Muscle of leg (tissue), 11 donors: ENCODE data around the gene ZMAT5. TPM values are rescaled to one million over a fixed set of nuclear protein-coding genes. Genes with fewer than 3 reads are reported as not detected.

ENCODE experiments used
- DNase-seq: peaks from one replicate; pipeline ENCODE4 v3.0.0; 2013
- H3K27ac ChIP-seq: one replicate; pipeline ENCODE4 v1.5.1; 2013; ENCODE audit warnings: mild to moderate bottlenecking, low read length, control low read depth
- H3K27me3 ChIP-seq: one replicate; pipeline ENCODE4 v1.6.1; 2013; ENCODE audit warnings: low read length; ENCODE audit not compliant: control insufficient read depth, insufficient read depth
- H3K36me3 ChIP-seq: one replicate; pipeline ENCODE4 v1.6.1; 2013; ENCODE audit warnings: low read length; ENCODE audit not compliant: control insufficient read depth, insufficient read depth
- H3K4me1 ChIP-seq: one replicate; pipeline ENCODE4 v1.6.1; 2013; ENCODE audit warnings: low read length; ENCODE audit not compliant: control insufficient read depth, insufficient read depth
- H3K4me3 ChIP-seq: one replicate; pipeline ENCODE4 v1.5.1; 2013; ENCODE audit warnings: low read length, control low read depth
- H3K9me3 ChIP-seq: replicated peaks from 2 replicates; pipeline ENCODE4 v1.6.1; 2013; ENCODE audit warnings: low read depth, low read length; ENCODE audit not compliant: control insufficient read depth
- WGBS: methylation state at CpG from one replicate; pipeline ENCODE4 v1.1.5; 2013; ENCODE audit warnings: missing lambda C conversion rate; ENCODE audit not compliant: insufficient coverage; 5-methylcytosine and 5-hydroxymethylcytosine counted together
- polyA plus RNA-seq, 8 donors: library from polyadenylated mRNA; unstranded; fragments of 120-200 nt; gene quantifications; one replicate each; pipeline versions ENCODE4 v1.2.1 to v1.2.3, GENCODE V29; 2013; ENCODE audit warnings: inconsistent platforms in 1 of 8, low replicate concordance in 1 of 8; ENCODE audit not compliant: insufficient read length in 8 of 8, insufficient read depth in 1 of 8
- total RNA-seq: library from RNA; stranded (reverse); fragments of 120-200 nt; gene quantifications from one replicate; pipeline ENCODE4 v1.2.4, GENCODE V29; 2013

The ZMAT5 gene
- total and polyA plus RNA-seq, 9 donors = 15.4 to 23.5 (median 18.4) TPM

DNA sequence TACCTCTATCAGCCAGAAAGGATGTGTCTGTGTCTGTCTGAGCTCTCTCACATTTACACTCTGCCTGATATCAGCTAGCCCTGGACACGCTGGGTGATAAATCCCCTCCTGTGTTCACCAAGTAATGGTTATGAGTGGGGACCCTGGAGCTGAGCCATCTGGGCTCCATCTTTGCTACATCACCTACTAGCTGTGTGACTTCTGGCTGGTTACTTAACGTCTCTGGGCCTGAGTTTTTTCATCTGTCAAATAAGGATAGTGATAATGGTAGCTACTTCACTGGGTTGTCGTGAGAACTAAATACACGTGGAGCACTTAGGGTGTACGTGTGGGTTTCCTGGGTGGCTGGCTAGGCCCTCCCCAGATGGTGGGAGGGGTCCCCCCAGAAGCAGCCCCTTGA lies 23.3 kb upstream of the ZMAT5 start:
- H3K36me3 ChIP-seq = peaks cover 58% of the 10 kb centered on the region
- no peak overlapping the region for H3K27ac ChIP-seq
- 81% methylated on average over 3 of the region's 5 CpGs for WGBS
- H3K9me3 ChIP-seq = no peaks in the 10 kb centered on the region
- no peaks in the 10 kb centered on the region for H3K27me3 ChIP-seq
- no peaks in the 10 kb centered on the region for H3K4me1 ChIP-seq
- no peak for DNase-seq
- H3K4me3 ChIP-seq = no peak overlapping the region

DNA sequence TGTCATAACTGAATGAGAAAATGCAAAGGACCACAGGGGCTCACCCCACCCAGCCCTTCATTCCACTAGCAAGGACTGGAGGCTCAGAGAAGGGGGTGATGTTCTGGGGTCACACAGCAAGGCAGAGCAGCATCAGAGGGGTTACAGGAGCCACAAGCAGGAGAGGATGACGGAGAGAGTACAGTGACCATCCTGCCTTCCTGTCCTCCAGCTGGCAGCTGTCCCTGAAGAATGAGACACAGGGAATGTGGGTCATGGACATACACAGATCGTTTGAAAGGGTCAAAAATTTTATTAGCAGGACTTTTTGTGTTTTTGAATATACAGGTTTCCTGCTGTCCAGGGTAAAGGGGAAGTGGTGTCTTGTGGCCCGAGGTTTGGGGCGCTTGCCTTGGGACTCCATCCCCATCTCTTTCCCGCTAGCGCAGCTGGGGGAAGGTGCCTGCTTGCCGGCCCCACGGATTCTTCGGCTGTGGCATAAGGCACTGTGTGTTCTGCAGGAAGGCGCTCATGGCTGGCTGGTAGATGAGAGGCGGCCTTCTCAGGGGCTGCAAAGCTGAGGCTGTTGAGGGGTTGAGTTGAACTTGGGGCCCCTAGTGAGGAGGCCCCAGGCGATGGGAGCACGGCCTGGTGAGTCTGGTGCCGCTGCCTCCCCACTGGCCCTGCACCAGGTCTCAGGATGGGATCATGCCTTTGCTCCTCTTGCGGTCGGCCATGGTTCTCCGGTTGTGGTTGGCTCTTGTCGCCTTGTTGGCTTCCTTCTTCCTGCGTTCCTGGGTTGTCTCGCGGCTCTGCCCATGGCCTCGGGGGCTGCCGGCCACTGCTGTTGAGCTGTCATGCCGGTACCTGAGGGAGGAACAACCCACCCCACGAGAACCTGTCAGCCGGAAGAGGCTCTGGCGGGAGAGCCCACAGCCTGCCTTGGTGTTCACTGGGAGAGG lies 21.8 kb upstream of the ZMAT5 start:
- H3K4me1 ChIP-seq = no peaks in the 10 kb centered on the region
- H3K36me3 ChIP-seq = peaks cover 58% of the 10 kb centered on the region
- 88% methylated on average over 24 of the region's 27 CpGs for WGBS

DNA sequence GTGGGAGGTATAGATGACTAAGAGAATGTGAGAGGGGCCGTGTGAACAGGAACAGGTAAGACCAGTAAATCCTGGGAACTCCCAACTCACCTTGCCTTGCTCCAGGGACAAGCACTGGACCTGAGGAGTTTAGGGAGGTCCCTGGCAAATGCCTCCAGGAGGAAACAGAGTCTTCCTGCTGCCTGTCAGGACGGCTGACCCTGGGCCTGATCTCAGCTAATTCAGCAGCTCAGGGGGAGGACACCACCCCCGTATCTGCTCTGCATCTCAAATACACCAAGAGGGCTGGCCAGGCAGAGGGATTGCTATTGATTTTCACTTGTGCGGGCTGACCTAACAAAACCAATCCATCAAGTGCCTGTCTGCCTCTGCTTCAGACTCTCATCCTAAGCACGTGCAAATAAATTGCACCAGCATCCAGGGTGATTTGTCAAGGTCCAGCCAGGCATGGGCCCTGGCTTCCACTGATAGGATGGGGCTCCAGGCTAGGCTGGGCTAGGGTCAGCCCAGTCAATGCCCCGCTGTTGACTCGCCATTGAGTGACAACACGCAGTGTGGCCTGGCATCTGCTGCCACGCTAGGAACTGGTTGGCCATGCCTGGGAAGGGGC lies 20.7 kb upstream of the ZMAT5 start:
- Histone ChIP-seq H3K9me3 (no peaks in the 10 kb centered on the region), H3K4me3 (no peak overlapping the region), H3K27ac (no peak overlapping the region), H3K36me3 (peaks cover 47% of the 10 kb centered on the region), H3K4me1 (peaks cover 1% of the 10 kb centered on the region), H3K27me3 (no peaks in the 10 kb centered on the region)
- 72% methylated on average over 7 of the region's 9 CpGs for WGBS
- no peak for DNase-seq

More for the DNA sequence above, 21.8 kb upstream of the ZMAT5 start:
- Histone ChIP-seq H3K27me3 (no peaks in the 10 kb centered on the region), H3K9me3 (no peaks in the 10 kb centered on the region), H3K27ac (no peak overlapping the region), H3K4me3 (no peak overlapping the region)
- DNase-seq = no peak

DNA sequence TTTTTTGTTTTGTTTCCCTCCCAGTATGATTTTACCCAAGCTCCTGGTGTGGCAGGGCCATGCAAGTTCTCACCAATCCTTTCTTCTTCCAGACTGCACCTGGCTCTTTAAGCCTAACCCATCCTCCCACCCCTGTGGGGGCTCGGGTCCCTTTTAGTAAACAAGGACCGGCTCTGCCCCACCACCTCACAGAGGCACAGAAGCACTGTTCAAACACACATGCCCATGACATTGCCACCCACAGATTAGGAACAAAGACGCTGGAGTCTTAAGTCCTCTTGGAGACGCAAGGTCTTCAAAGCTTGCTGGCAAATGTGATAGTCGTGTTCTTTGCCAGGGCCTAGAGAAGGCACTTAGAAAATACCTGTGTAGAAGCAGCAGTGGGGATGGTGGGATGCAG lies 19.2 kb upstream of the ZMAT5 start:
- Histone ChIP-seq H3K4me3 (no peak overlapping the region), H3K27ac (no peak overlapping the region), H3K36me3 (peaks cover 36% of the 10 kb centered on the region), H3K9me3 (no peaks in the 10 kb centered on the region), H3K27me3 (no peaks in the 10 kb centered on the region), H3K4me1 (peaks cover 14% of the 10 kb centered on the region)
- 34% methylated on average over 4 of the region's 5 CpGs for WGBS
- no peak for DNase-seq

DNA sequence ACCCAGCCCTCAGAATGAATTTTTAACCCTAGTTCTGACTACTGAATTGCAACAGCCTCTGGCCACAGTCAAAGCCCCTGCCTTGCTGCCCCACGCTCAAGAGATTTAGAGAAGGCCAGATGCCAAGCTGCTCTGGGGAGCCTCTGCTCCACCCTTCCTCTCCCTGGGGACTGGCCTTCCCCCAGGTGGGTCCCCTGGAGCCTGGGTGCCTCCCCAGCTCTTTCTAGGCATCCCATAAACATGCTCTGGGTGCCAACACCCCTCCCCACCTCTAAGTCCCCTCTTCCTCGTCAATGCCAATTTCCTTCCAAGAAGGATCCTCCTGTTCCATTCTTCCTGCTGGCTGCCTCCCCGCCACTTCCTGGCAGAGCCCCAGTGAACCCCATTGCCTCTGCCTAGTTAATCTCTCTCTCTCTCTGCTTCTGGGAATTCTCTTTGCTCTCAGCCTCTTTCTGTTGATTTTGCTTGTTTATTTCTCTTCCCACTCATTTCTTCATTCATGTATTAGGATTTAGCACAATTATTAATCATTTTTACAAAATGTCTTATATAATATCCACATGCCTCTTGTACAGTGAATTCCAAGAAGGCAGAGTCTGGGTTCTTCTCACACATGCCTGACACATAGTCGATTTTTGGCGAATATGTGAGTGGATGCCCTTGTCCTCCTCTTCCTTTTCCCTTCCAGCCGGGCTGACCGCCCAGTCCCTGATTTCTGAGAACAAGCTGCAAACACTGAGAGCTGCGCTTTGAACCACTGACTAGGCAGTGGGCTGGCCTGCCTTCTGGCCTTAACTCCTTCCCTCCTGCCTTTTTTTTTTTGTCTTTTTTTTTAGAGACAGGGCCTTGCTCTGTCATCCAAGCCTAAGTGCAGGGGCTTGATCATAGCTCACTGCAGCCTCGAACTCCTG lies 17.9 kb upstream of the ZMAT5 start:
- H3K36me3 ChIP-seq = peaks cover 23% of the 10 kb centered on the region
- peak; percentile 83 for DNase-seq
- no peaks in the 10 kb centered on the region for H3K27me3 ChIP-seq
- 15% methylated on average over 8 of the region's 9 CpGs for WGBS
- H3K4me3 ChIP-seq = no peak overlapping the region
- H3K27ac ChIP-seq = no peak overlapping the region
- H3K4me1 ChIP-seq = peaks cover 20% of the 10 kb centered on the region
- H3K9me3 ChIP-seq = no peaks in the 10 kb centered on the region

DNA sequence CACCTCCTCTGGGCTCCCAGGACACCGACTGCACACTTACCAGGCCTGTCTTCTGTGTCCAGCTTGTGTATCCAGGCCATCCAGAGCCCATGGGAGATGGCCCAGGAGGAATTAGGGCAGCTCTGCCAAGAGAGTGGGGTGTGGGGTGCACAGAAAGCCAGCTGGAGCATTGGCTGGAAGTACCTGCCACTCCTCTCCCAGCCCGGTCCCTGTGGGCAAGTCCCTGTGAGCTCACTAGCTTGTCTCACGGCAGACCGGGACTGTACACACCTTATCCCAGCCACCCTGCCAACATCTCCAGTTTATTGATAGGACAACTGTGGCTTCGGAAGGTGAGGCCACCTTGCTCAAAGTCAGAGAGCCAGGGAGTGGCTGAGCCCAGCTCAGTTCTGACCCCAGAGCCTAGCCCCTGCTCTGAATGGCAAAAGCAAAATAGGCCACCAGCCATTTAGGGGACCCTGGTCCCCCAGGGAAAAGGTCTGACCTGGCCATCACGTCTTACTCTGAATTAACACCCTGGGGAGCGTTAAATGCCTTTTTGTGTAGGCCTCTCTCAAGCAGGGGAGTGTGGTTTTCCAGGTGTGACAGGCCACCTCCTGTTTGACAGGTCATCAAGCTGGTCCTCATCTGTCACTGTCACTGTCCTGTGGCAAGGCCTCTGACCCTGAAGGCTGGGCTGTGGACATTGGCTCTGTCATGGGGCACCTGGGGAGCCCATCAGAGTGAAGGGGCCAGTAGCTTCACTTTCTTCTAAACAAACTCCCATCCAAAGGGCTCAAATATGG lies 15.4 kb upstream of the ZMAT5 start:
- Histone ChIP-seq H3K27ac (no peak overlapping the region), H3K4me3 (no peak overlapping the region), H3K4me1 (peaks cover 26% of the 10 kb centered on the region), H3K9me3 (no peaks in the 10 kb centered on the region), H3K36me3 (peaks cover 1% of the 10 kb centered on the region), H3K27me3 (no peaks in the 10 kb centered on the region)
- WGBS = 42% methylated on average over 4 of the region's 7 CpGs
- peak; percentile 14 for DNase-seq

DNA sequence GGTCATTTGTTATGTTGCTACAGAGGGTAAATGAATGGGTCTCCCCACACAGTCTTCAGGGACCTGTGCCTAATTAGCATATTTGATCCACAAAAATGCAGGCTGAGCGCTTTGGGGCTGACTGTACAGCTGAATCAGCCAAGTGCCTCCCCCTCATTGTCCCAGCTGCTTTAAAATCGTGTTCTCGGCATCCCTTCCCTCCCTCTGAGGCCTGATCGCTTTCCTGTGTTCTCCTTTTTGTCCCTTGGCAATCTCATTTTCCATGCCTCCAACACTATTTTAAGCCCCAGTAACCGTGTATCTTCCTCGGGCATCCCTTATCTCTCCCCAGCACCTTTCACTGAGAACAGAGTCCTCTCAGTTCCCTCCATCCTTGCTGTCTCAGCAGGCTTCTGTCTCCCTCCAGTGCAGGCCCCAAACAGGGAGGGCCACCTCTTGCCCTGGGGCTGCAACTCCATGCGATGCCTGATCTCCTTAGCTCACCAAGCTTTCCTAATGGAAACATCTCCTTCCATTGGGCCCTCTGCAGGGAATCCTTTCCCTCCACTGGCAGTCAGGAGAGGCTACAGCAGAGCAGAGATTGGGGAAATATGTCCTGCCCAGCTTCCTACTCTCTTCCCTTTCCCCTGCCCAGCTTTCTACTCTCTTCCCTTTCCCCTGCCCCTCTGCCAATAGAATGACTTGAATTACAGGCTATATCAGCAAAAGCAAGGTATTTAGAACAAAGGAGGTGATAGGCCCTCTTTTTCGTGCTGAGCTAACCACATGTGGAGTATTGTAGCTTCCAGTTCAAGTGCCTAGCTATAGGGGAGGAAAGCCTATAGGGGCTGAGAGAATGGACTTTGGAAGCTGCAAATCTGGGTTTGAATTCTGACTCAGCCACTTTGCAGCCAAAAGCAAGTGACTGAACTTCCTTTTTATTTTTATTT lies 14.2 kb upstream of the ZMAT5 start:
- Histone ChIP-seq H3K9me3 (no peaks in the 10 kb centered on the region), H3K4me3 (no peak overlapping the region), H3K27me3 (no peaks in the 10 kb centered on the region), H3K36me3 (no peaks in the 10 kb centered on the region), H3K27ac (peak overlapping the region; percentile 25), H3K4me1 (peaks cover 26% of the 10 kb centered on the region)
- DNase-seq = peak; percentile 37
- WGBS = 25% methylated on average over 7 of the region's 8 CpGs

DNA sequence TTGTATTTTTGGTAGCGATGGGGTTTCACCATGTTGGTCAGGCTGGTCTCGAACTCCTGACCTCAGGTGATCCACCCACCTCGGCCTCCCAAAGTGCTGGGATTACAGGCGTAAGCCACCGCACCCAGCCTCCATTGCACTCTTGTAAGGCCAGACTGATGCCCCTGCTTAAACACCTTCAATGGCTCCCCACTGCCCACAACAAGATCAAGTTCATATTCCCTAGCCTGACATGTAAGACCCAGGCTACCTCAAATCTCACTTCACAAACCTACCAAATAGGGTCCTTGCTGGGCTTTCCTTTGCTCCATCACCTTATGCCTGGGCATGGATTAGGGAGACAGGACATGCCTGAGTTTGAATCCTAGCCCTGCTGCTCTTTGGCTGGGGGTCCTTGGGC lies 13.4 kb upstream of the ZMAT5 start:
- Histone ChIP-seq H3K4me3 (no peak overlapping the region), H3K36me3 (no peaks in the 10 kb centered on the region), H3K9me3 (no peaks in the 10 kb centered on the region), H3K27ac (no peak overlapping the region), H3K4me1 (peaks cover 26% of the 10 kb centered on the region), H3K27me3 (no peaks in the 10 kb centered on the region)
- DNase-seq = no peak
- WGBS = 93% methylated on average over 4 of the region's 5 CpGs

DNA sequence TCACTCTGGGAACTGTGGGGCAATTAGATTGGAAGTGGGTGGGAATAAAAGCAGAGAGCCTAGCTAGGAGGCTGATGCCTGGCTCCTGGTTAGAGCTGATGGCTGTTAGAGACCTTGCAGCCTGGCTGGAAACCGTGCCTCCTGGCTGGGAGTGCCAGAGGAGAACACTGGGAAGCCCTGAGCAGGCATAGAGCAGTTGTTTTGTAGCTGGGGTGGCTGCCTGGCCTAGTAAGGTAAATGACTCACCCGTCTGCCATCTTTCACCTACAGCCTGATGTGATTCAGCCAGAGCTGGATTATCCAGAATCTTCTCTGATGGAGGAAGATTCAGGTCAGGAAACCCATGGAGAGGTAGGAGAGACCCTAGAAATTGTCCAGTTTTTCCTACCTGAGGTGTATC lies 6.4 kb upstream of the ZMAT5 start:
- no peak for DNase-seq
- Histone ChIP-seq H3K4me3 (no peak overlapping the region), H3K9me3 (no peaks in the 10 kb centered on the region), H3K27ac (no peak overlapping the region), H3K27me3 (no peaks in the 10 kb centered on the region), H3K4me1 (peaks cover 8% of the 10 kb centered on the region), H3K36me3 (peaks cover 19% of the 10 kb centered on the region)
- 40% methylated on average over 1 of the region's 2 CpGs for WGBS
